ENCODE measurements around the gene CCNYL1.
A peak's percentile ranks its signal among the peaks of the same experiment; 100 is the strongest.
"Not testable (repeated sequence)": the region's sequence is repeated elsewhere in the genome, so short reads cannot be mapped to it uniquely, and the experiment has no call there.

CCNYL1 gene

GRCh38 chr2:207734636-207735512 lies 23.4 kb downstream of the CCNYL1 start:
- no peak for DNase-seq

DNA sequence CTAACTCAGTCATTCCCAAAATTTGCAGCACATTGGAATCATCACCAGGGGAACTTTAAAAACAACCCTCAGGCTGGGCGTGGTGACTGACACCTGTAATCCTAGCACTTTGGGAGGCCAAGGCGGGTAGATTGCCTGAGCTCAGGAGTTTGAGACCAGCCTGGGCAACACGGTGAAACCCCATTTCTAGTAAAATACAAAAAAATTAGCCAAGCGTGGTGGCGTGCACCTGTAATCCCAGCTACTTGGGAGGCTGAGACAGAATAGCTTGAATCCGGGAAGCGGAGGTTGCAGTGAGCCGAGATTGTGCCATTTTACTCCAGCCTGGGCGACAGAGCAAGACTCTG lies 24.0 kb downstream of the CCNYL1 start:
- not testable (repeated sequence) for DNase-seq

GRCh38 chr2:207743514-207743913 lies 32.1 kb downstream of the CCNYL1 start:
- DNase-seq, result no peak

- DNase-seq, result no peak
These were observed 32.6 kb downstream of the CCNYL1 start for GRCh38 chr2:207744050-207744449.

GRCh38 chr2:207744451-207744850 lies 33.0 kb downstream of the CCNYL1 start:
- no peak for DNase-seq

DNA sequence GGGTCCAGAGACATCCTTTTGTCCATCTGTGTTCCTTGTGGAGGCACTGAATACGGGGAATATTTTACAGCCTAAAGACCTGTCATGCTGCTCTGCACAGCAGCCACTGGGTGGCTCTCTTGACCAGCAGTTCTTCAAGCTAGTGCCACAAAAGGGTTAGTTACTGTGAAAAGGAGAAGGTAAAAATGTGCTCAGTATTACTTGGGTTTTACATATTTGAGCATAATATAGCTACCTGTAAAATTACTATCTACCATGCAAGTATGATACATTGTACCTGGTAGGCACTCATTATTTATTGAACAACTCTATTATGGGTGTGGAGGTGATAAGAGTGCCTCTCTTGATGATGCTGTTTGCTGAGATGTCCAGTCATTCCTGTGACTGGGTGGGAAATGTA lies 34.7 kb downstream of the CCNYL1 start:
- DNase-seq, result peak; percentile 9

DNA sequence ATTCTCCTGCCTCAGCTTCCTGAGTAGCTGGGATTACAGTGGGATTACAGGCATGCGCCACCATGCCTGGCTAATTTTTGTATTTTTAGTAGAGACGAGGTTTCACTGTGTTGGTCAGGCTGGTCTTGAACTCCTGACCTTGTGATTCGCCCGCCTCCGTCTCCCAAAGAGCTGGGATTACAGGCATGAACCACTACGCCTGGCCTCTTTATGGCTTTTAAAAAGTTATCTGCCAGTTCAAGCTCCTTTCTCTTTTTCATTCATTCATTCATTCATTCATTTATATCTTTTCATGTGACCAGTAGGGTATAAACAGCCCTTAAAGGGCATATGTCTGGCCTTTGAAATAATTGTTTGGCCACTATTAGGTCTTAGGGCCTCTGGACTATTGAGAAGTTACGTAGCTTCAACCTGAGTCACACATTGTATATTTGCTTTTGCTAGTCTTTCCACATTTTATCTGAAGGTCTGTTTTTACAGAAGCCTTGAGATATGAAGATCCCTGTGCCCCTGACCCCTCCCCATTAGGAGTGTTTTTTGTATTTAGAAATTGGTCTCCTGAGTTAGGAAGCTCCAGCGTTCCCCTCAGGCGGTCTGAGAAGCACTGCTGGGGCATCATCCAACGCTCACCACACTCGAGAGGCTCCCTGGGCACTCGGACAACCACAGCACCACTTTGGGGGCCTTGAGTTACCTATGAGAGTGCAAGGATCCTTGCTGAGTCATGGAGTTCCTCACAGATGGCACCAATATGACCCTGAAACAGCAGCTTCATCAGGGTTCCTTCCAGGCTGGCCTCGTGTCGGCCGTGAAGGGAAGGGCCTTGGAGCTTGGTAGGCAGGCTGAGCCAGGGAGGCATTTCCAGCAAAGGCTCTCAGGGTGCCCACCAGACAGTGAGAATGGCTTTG lies 36.5 kb downstream of the CCNYL1 start:
- DNase-seq, result no peak

DNA sequence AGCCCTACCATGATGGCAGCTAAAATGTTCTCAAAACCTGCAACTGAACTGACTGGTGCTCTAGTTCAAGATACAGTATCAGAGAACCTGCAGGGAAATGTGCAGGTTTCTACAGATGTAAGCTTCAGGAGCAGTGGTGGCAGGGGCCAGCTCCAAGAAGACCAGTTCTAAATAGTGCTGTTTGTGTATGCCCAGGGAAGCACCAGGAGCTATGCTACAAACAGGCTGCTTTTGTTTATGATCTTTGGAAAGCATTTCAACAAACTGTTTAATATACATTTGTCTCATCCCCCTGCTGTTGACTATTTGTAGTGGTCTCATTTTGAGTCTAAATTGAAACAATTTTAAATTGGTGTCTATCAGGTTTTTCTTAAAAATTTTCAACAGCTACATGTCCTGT lies 37.6 kb downstream of the CCNYL1 start:
- DNase-seq, result no peak

- DNase-seq, result no peak
These were observed 38.4 kb downstream of the CCNYL1 start for GRCh38 chr2:207749873-207750272.

GRCh38 chr2:207750345-207750744 lies 38.9 kb downstream of the CCNYL1 start:
- no peak for DNase-seq

- DNase-seq, result no peak
These were observed 39.4 kb downstream of the CCNYL1 start for GRCh38 chr2:207750876-207751275.

DNA sequence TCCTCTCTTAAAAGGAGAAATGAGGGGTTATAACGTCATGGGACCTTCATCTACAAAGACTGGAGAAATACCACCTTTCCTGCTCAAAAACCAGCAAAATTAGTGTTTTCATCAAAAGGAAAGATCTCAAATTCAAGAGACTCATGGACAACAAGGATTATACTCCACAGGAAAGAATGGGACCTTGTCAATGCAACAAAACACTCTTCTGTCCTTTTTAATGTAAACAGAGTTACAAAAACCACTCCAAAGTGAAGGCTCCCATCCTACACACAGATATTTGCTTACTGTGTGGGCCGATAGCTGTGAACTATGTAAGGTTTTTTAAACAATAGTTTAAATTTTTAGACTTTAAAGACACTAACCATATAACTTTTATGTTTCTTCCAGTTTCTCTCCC lies 42.2 kb downstream of the CCNYL1 start:
- DNase-seq, result not testable (repeated sequence)

GRCh38 chr2:207754498-207755383 lies 43.3 kb downstream of the CCNYL1 start:
- DNase-seq, result no peak

GRCh38 chr2:207758025-207758424 lies 46.6 kb downstream of the CCNYL1 start:
- DNase-seq, result no peak

DNA sequence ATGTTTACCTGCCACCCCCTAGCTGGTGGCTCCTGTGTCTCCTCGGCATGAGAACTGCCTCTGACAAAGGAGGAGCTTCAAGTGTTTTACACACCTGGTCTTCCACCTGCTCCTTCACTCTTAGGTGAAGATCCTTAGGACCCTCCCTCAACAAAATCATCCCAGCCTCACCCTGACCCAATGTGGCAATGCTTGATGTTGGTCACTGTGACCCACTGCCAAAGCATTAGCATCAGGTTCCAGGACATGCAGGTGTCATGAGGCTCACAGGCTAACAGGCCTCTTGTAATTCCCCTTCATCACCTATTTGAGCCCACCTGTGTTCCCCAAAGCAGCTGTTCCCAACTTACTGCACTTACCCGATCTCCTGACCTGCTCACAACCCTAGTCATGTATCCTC lies 48.5 kb downstream of the CCNYL1 start:
- DNase-seq, result no peak

- no peak for DNase-seq
These were observed 49.0 kb downstream of the CCNYL1 start for GRCh38 chr2:207760453-207760852.

DNA sequence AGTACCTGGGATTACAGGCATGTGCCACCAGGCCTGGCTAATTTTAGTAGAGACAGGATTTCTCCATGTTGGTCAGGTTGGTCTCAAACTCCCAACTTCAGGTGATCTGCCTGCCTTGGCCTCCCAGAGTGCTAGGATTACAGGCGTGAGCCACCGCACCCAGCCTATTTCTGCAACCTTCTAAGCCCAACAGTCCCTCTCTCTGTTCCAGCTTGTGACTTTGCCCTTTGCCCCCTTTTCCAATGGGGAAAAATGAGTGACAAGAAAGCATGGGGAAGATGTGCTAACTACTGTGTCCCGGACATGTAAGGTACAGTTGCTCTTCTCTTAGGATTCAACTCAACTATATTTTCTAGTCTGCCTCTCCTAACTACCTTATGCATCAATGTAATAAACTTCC lies 50.0 kb downstream of the CCNYL1 start:
- DNase-seq, result not testable (repeated sequence)

DNA sequence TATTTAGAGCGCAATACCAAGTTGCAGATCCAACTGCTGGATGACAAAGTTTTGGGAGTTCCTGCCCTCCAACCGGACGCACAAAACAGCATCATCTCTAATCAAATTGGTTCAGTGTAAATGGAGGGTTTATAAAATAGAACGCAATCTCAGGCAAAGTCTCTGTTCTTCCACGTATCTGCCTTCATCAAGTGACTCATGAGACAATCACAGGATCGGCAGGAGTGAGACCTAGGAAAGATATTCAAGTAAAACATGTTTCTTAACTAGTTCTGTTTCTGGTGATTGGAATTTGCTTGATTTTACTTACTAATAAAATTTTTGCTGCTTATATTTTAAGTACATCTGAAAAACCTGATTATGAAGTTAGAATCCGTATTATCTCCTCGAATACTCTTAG lies 50.7 kb downstream of the CCNYL1 start:
- no peak for DNase-seq

DNA sequence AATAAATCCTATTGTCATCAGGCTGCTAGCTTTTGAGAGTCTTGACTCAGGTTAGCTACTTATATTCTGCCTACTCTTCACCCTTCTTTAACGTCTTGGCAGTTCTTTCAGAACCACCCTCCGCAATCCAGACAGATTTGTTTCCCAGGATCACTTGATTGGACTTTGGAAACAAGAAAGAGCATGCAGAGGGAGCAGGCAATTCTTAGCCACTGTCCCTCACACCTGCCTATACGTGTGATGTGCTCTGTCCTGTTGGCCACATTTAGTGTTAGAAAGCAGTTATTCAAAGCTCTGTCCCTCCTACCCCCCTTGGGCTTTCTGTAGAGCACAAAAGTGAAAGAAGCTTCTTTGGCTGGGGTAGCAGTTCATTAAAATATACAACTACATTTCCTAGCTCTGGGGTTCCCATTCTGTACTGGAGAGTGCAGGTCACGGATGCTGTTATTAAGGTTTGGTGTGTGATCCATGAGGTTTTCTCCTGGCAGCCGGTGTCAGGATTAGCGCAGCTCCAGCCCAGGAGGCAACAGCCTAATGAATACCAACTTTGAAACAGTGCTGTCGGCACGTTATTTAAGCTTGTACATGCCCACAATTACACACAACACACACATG lies 52.0 kb downstream of the CCNYL1 start:
- no peak for DNase-seq

GRCh38 chr2:207764096-207764630 lies 52.7 kb downstream of the CCNYL1 start:
- no peak for DNase-seq

DNA sequence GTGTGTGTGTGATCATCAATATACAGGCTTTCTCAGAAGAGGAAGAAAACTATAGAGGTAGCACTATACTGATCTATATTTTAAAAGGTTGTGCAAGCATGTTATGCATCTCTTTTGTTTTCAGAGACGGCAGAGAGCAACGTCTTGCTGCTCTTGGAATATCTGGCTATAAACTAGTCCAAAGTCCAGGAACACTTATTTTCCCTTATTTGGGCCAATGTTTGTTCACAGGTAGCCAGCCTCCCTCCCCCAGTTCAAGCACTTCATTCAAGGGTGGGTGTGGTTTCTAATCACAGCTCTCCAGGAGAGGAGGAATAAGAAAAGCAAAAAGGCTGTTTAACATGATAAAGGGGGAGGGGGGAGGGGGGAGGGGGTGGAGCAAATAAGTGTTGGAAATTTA lies 54.1 kb downstream of the CCNYL1 start:
- no peak for DNase-seq

DNA sequence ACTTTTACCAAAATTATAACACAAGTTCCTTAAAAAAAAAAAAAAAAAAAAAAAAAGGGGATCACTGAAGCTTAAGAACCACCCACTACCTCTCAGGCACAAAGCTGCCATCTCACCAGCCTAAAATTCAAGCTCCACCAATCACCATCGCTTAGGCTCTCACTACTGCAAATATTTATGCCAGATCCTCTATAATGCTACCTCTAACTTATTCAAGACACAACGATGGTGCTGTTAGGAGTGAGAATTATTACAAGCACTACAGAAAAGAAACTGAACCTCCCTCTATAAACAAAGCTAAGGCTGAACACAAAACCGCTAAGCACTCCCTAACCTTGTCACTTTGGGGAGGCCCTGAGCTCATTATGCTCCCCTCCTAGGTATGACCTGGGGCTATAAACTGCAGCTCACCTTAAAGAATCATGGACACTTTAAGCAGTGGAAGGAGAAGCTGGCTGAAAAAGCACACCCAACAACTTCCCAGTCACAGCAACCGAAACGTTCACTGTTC lies 54.7 kb downstream of the CCNYL1 start:
- DNase-seq, result no peak

All from effector CD4-positive, alpha-beta T cell (primary cell).